Stimulated activated CD4-positive, alpha-beta T cell treated with anti-CD3 and anti-CD28 coated beads, Interleukin-1b, Interleukin-23, amount 100 ng/mL, for 48 hours (primary cell): Measurements from ENCODE around the gene IRF2BP2.

Experiments used
- DNase-seq: peaks from one replicate; pipeline ENCODE4 v3.0.0-alpha.2; 2020

The IRF2BP2 gene

DNA sequence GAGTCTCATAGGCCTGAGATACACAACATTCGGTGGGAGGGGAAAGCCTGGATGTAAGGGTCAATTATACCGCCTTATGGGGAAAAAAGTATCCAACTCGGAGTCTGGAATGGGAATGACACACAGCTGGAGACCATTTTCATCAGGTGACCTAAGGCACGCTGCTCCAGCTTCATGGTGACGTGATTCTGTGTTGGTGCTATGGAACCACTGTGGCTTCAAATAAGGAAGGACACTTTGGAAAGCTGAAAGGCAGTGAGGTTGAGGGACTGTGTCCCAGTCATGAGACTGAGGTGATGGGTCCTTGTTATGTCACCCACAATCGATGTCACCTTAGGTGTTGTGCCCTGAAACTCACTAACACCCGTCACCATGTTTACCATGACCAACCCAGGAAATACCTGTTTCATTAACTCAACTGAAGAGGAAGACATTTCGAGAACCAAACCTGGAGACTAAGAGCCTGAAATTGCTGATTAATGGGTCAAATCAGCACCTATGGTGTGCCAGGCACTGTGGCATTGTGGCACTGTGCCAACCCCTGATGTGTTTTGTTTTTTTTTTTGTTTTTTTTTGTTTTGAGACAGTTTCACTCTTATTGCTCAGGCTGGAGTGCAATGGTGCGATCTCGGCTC lies 54.5 kb downstream of the IRF2BP2 start:
- no peak for DNase-seq

DNA sequence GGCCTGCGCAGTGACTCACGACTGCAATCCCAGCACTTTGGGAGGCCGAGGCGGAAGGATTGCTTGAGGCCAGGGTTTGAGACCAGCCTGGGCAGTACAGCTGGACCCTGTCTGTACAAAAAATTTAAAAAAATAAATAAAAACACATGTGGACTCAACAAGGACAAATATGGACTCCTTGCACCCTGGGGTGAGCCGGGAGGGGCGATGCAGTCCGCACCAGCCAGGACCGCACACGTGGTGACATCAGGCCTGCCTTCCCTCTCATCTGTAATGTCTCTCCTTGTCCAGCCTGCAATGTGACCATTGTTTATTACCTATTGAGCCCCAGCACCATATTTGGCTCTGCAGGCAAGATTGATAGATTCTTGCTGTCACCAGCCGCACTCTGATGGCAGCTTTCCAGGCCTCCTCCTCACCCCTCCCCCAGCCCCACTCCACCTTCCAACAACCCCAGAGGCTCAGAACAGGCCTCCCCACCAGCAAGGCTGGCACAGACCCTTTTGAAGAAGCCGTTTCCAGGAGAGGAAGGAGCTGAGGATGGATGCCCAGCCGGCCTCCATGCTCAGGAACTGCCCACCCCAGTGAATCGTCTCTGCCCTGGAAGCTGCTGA lies 55.2 kb downstream of the IRF2BP2 start:
- no peak for DNase-seq
